ENCODE results near the gene HK3.

- TF ChIP-seq, protein P1, sequence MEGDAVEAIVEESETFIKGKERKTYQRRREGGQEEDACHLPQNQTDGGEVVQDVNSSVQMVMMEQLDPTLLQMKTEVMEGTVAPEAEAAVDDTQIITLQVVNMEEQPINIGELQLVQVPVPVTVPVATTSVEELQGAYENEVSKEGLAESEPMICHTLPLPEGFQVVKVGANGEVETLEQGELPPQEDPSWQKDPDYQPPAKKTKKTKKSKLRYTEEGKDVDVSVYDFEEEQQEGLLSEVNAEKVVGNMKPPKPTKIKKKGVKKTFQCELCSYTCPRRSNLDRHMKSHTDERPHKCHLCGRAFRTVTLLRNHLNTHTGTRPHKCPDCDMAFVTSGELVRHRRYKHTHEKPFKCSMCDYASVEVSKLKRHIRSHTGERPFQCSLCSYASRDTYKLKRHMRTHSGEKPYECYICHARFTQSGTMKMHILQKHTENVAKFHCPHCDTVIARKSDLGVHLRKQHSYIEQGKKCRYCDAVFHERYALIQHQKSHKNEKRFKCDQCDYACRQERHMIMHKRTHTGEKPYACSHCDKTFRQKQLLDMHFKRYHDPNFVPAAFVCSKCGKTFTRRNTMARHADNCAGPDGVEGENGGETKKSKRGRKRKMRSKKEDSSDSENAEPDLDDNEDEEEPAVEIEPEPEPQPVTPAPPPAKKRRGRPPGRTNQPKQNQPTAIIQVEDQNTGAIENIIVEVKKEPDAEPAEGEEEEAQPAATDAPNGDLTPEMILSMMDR (IDR thresholded peaks at IDR 0.05; ENCODE audit: low read length), result no peak
- TF ChIP-seq EZH2phosphoT487 (IDR thresholded peaks at IDR 0.05; ENCODE audit: low read length), result no peak
Observed at GRCh38 chr5:176851380-176851779, 47.8 kb downstream of the HK3 start.

Data from MM.1S (cell line).